CD4-positive, alpha-beta T cell treated with Interleukin-1 beta for 1 hour (primary cell): Measurements from ENCODE around the gene FMC1.
"Not testable (repeated sequence)": the region's sequence is repeated elsewhere in the genome, so short reads cannot be mapped to it uniquely, and the experiment has no call there.

Experiments used
- DNase-seq, 2 donors: peaks; one replicate each; pipeline ENCODE4 v3.0.0-alpha.2; 2020 to 2022

Gene FMC1

DNA sequence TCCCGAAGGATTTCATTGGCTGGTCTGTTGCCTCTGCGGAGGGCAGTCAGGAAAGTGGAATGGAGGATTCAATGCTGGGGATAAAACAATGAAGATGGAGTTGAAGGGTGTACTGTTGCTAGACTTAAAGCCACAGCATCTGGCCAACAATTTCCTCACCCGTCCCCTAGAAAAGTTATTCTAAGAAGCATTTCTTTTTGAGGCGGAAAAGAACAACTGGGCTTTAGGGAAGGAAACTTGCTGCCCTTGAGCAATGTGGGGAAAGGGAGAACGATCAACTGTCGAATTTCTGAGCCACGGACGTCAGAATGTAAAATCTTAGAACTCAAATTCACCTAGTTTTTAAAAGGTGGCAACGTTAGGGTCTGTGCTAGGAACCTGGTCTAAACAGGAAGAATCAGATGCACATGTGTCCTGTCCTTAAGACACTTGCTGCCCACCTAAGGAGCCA, 664 bp downstream of the FMC1 start:
- no peak for DNase-seq

- DNase-seq: no peak
Observed at GRCh38 chr7:139345042-139345441, 3.9 kb downstream of the FMC1 start.

DNA sequence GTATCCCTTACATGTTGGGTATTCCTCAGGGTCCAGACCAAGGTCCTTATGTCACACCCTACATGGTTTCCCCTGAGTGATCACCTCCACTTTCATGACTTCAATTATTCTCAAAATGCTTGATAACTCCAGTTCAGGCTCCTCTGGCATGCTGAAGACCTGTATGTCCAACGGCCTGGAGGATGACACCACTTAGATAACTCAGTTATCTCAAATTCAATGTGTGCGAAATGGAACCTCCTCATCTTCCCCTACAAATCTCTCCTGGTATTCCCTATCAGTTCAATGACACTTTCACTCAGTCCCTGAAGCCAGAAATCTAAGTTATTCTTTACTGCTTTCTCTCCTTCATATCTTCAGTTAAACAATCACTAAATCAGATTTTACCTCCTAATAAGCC, 9.9 kb downstream of the FMC1 start:
- no peak for DNase-seq

GRCh38 chr7:139354729-139355128, 13.6 kb downstream of the FMC1 start:
- no peak for DNase-seq

GRCh38 chr7:139355320-139355719, 14.2 kb downstream of the FMC1 start:
- DNase-seq: no peak

GRCh38 chr7:139357729-139358506, 16.8 kb downstream of the FMC1 start:
- DNase-seq: not testable (repeated sequence)

- peak; percentile 52 to 55 for DNase-seq
Observed at GRCh38 chr7:139358541-139359365, 17.6 kb downstream of the FMC1 start.

GRCh38 chr7:139359366-139360209, 18.5 kb downstream of the FMC1 start, which contains the start of gene LUC7L2:
TSS of gene LUC7L2 (plus strand) at chr7:139359894. CDS start at chr7:139360262, 368 bp downstream.
- peak; percentile 99 for DNase-seq

DNA sequence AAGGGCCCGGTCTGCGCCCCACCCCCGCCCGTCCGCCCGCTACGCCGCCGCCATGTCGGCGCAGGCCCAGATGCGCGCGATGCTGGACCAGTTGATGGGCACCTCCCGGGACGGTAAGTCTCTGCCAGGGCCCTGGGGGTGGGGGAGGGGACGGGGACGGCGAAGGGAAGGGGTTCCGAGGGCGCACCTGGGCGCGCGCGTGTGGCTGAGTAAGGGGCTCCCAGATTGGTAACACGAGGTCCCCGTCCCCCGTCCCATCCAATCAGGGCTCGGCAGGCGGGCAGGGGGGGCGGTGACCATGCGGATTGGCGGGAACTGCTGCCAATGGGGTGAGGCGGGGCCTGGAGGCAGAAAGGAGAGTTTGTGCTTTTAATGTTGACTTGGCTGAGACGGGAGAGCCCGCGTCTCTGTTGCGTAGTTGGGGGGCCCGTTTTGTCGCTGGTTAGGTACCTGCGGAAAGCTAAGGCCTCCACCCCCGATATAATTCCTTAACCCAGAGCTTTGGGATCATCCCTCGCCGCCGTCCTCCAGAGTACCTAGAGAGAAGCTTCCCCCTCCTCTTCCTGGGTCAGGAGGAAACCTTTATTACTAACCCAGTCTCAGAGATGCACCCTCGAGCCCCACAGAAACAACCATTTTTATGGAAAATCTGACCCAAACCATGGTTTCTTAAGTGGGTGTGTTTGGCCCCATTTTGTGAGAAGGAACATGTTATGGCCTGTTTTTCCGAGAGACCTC, 19.2 kb downstream of the FMC1 start:
- DNase-seq: peak; percentile 97 to 98

DNA sequence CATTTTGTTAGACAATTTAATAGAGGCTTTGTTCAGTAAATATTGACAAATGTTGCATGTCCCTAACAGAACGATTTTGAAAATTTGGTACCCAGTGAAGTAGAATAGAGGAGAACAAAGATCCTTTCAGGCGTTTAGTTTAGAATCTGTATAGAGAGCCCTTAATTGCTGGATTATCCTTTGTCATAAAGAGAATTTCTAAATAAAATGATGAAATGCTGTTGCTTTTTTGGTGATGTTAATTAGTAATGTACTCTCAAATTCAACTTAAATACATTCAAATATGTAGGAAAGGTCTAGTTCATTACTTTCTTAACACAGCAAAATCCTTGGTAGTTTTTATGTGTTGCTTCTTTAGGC, 19.8 kb downstream of the FMC1 start:
- DNase-seq: no peak

DNA sequence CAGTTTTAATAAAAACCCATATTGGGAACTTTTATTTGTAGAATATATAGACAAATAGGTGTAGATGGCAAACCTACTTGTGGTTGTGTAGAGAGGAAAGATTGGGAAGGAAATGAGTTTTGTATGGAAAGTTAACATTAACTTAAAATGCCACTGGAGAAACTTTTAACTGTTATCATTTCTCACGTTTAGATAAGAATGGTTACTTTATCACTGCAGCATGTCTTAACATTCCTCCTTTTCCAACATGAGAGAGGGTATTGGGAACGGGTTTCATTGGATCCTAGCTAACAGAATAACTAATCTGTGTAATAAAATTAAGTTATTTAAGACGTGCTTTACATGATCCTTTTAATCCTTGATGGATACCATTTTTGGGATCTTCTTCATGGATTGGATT, 20.4 kb downstream of the FMC1 start:
- no peak for DNase-seq

- DNase-seq: no peak
Observed at GRCh38 chr7:139362302-139362701, 21.2 kb downstream of the FMC1 start.

- DNase-seq: no peak
Observed at GRCh38 chr7:139362981-139363380, 21.8 kb downstream of the FMC1 start.

- no peak for DNase-seq
Observed at GRCh38 chr7:139365336-139365735, 24.2 kb downstream of the FMC1 start.

GRCh38 chr7:139366400-139366799, 25.3 kb downstream of the FMC1 start:
- no peak for DNase-seq

- DNase-seq: no peak
Observed at GRCh38 chr7:139367438-139368155, 26.5 kb downstream of the FMC1 start.

DNA sequence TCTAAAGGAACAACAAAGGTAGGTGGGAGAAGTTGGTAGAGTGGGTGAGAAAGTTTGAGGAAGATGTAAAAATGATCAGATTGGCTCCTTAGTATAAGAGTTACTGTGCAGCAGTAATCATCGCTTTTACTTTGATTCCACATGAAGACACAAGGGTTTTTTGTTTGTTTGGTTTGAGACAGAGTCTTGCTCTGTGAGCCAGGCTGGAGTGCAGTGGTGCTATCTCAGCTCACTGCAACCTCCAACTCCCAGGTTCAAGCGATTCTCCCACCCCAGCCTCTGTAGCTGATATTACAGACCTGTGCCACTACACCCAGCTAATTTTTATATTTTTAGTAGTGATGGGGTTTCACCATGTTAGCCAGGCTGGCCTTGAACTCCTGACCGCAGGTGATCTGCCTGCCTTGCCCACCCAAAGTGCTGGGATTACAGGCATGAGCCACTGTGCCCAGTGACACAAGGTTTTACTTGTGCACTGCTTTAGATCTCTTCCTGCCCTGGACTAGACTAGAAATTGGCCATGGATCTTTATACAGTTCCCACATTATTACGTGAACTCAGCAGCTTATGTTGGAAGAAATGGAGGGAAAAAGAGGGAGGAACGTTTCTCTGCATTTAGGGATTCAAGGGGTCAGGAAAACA, 29.3 kb downstream of the FMC1 start:
- DNase-seq: no peak

DNA sequence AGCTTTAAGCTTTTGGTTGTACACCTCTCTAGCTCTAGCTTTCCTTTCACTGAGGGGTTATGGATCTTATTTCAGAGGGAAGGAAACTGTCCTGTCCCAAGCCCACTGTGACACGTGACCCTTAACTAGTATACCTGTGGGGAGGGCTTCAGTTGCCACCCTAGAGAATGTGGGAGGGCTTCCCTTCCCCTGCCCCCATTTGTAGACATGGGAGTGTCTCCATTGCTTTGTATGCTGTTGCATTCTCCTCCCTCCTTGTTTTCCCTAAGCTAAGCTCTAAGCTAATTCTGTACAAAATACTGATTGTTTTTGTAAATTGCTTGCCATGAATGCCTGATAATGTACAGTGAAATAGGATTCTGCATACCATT, 29.8 kb downstream of the FMC1 start:
- DNase-seq: no peak

DNA sequence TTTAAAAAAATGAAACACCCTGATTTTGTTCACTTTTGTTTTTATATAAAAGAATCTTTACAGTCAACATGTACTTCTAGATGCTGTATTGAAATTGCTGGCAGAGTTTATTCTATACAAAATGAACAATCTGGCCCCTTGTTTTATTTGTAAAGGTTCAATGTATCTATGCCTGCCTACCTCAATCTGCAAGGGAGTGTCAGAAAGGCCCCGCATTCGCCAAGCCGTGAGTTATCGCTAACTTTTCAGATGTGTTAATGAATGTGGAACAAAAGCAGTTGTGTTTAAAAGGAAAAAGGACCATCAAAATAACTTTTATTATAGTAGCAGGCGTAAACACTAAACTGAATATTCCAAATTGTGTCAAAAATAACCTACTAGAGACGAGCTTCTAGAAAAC, 33.1 kb downstream of the FMC1 start:
- no peak for DNase-seq

DNA sequence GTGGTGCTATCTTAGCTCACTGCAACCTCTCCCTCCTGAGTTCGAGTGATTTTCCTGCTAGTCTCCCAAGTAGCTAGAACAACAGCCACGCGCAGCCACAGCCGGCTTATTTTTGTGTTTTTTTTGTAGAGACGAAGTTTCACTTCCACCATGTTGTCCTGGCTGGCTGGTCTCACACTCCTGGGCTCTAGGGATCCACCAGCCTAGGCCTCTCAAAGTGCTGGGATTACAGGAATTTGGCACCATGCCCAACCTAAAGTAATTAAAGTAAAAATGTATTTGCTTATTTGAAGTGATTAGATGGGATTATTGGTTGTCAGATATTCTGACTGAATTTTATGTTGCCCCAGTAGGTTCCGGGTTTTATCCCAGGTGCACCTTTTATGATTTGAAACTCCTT, 41.3 kb downstream of the FMC1 start:
- DNase-seq: no peak

GRCh38 chr7:139384611-139385010, 43.5 kb downstream of the FMC1 start:
- DNase-seq: no peak
